K562 (cell line): ENCODE results near the gene C2. TPM values are rescaled to one million over a fixed set of nuclear protein-coding genes. Genes with fewer than 3 reads are reported as not detected.
A peak's percentile ranks its signal among the peaks of the same experiment; 100 is the strongest.

Experiments
- ARID3A ChIP-seq: IDR thresholded peaks from 2 replicates; pipeline ENCODE4 v1.6.1; 2012; ENCODE audit warnings: low read depth, low read length, improper control_type of control experiment, borderline replicate concordance
- CREB3 ChIP-seq: fragments of 450-650 bp; conservative IDR thresholded peaks from 2 replicates; pipeline ENCODE4 v1.6.1; 2016; ENCODE audit warnings: missing genetic modification characterization, low read depth, mild to moderate bottlenecking, missing compliant biosample characterization, moderate library complexity
- DACH1 ChIP-seq: fragments of 450-650 bp; IDR thresholded peaks from 2 replicates; pipeline ENCODE4 v1.6.1; 2018; ENCODE audit not compliant: partially characterized antibody
- ETS1 ChIP-seq: conservative IDR thresholded peaks from 2 replicates; pipeline ENCODE4 v1.6.1; 2011; ENCODE audit warnings: low read depth, mild to moderate bottlenecking, low read length; ENCODE audit not compliant: control insufficient read depth
- LARP7 ChIP-seq: fragments of 450-650 bp; IDR thresholded peaks from 2 replicates; pipeline ENCODE4 v1.6.1; 2016
- MYBL2 ChIP-seq, 2 experiments: fragments of 450-650 bp in 1 of 2; sonication (generic) in 1 of 2; formaldehyde crosslinking in 1 of 2; IDR thresholded peaks; 2 replicates each; pipeline versions ENCODE4 v1.6.1 to v1.8.1; 2017 to 2022; ENCODE audit warnings: borderline replicate concordance in 1 of 2, inconsistent platforms in 1 of 2, low read depth in 1 of 2, mild to moderate bottlenecking in 1 of 2, missing genetic modification reagents in 1 of 2, moderate library complexity in 1 of 2
- NONO ChIP-seq, 2 experiments: fragments of 200-400 bp in 1 of 2; fragments of 450-650 bp in 1 of 2; formaldehyde crosslinking in 1 of 2; IDR thresholded peaks; 2 replicates each; pipeline ENCODE4 v1.6.1; 2017; ENCODE audit warnings: low read depth in 2 of 2, mild to moderate bottlenecking in 2 of 2, moderate library complexity in 2 of 2, low read length in 1 of 2
- POLR2AphosphoS5 ChIP-seq: IDR thresholded peaks from 2 replicates; pipeline ENCODE4 v1.6.1; 2011; ENCODE audit warnings: mild to moderate bottlenecking, low read depth, low read length, moderate library complexity; ENCODE audit not compliant: control insufficient read depth, insufficient read depth
- RREB1 ChIP-seq: fragments of 250-450 bp; sonication (Bioruptor Pico); IDR thresholded peaks from 2 replicates; pipeline ENCODE4 v1.4.0; 2020
- SMAD1 ChIP-seq: fragments of 150-350 bp; IDR thresholded peaks from 2 replicates; pipeline ENCODE4 v1.6.1; 2014; ENCODE audit warnings: low read length, low read depth; ENCODE audit not compliant: partially characterized antibody
- SRSF7 ChIP-seq: fragments of 200-400 bp; formaldehyde crosslinking; optimal IDR thresholded peaks from 2 replicates; pipeline ENCODE3; 2017; ENCODE audit warnings: mild to moderate bottlenecking, low read depth, low read length
- ZNF280B ChIP-seq: fragments of 250-450 bp; sonication (Bioruptor Pico); IDR thresholded peaks from 2 replicates; pipeline ENCODE4 v1.5.1; 2021; ENCODE audit warnings: mild to moderate bottlenecking
- ZNF695 ChIP-seq: fragments of 450-650 bp; formaldehyde crosslinking; IDR thresholded peaks from 2 replicates; pipeline ENCODE4 v1.4.0; 2020; ENCODE audit warnings: mild to moderate bottlenecking, moderate library complexity
- ZSCAN32 ChIP-seq: fragments of 450-650 bp; formaldehyde crosslinking; IDR thresholded peaks from 2 replicates; pipeline ENCODE4 v1.4.0; 2020; ENCODE audit warnings: mild to moderate bottlenecking, moderate library complexity
- polyA plus RNA-seq, 8 experiments: library from polyadenylated mRNA; depleted of rRNA in 4 of 8; stranded (reverse) in 5 of 8; unstranded in 3 of 8; fragments of >200 nt; fragmentation: Nextera tagmentation in 2 of 8; fragmentation: Illumina TruSeq in 1 of 8; extraction: Ambion mirVana in 2 of 8; extraction: Trizol in 1 of 8; gene quantifications; 2 replicates each; pipeline versions ENCODE4 v1.2.1 to v1.2.3, GENCODE V29; 2011 to 2014; ENCODE audit warnings: inconsistent platforms in 1 of 8, missing spikeins in 1 of 8
- total RNA-seq, 7 experiments: library from RNA; depleted of rRNA in 6 of 7; stranded (reverse); fragments of >200 nt in 6 of 7; fragmentation: Illumina TruSeq in 2 of 7; extraction: Trizol in 2 of 7; gene quantifications; 2 replicates each; pipeline versions ENCODE4 v1.2.1 to v1.2.3, GENCODE V29; 2011 to 2021; ENCODE audit warnings: low replicate concordance in 1 of 7

Gene C2
- total and polyA plus RNA-seq, 9 of the 15 experiments (the other 6 are each of a cell fraction or from before 2014, with no cell fraction given), result 0.05 to 1.1 (median 0.39) TPM; not detected in 1

GRCh38 chr6:31971993-31972708, 44.6 kb downstream of the C2 start, which contains the start of gene DXO (continued):
- TF ChIP-seq ARID3A (no peak), NONO (IDR thresholded peaks at IDR 0.05; ENCODE audit: low read depth in 2 of 2, low read length in 1 of 2) (peak in 1 of 2 experiments; percentile 69; a peak in 2 of 4 replicates), POLR2AphosphoS5 (no peak; the same call in none of the 2 replicates), SRSF7 (no peak), ZSCAN32 (CRISPR knock-in tag) (peak; percentile 98), ZNF695 (CRISPR knock-in tag) (no peak), SMAD1 (no peak), ZNF280B (CRISPR knock-in tag) (no peak), ETS1 (peak; percentile 66), DACH1 (peak; percentile 74), LARP7 (0 out of 2 replicates have a peak, but pooled peaks have one; percentile 67), CREB3 (tag) (peak; percentile 72; the same call in 1 of the 2 replicates), MYBL2 (IDR thresholded peaks at IDR 0.05; ENCODE audit: low read depth) (no peak), MYBL2 (CRISPR knock-in tag; IDR thresholded peaks at IDR 0.05; ENCODE audit: borderline replicate concordance) (no peak), RREB1 (CRISPR knock-in tag) (no peak; the same call in 1 of the 2 replicates)
